Superior temporal gyrus (tissue), 1 donor: ENCODE measurements around the gene ZNF292.
"Not testable (repeated sequence)": the region's sequence is repeated elsewhere in the genome, so short reads cannot be mapped to it uniquely, and the experiment has no call there.

Experiments
- DNase-seq: peaks from one replicate; pipeline ENCODE4 v3.0.0-alpha.2; 2016; ENCODE audit errors: extremely low spot score

ZNF292 gene

GRCh38 chr6:87154993-87155841 lies at the start of gene ZNF292:
Gene ZNF292 (plus strand): TSS chr6:87155565. CDS start chr6:87155592, 27 bp downstream.
- peak; percentile 93 for DNase-seq

GRCh38 chr6:87105823-87106222 lies 49.5 kb upstream of the ZNF292 start:
- no peak for DNase-seq

DNA sequence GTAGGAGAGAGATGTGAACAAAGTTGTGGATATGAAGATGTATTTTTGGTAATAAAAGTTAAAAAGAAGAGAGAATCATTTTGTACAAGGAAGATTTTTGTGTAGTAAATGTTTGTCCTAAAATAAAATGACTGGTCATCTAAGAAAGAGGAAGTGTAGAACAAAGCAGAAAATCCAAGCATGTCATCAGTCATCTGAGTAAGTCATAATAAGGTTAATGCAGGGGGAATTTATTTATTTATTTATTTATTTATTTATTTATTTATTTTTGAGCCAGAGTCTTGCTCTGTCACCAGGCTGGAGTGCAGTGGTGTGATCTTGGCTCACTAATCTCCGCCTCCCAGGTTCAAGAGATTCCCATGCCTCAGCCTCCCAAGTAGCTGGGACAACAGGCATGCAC lies 44.7 kb upstream of the ZNF292 start:
- no peak for DNase-seq

GRCh38 chr6:87115402-87116135 lies 39.8 kb upstream of the ZNF292 start:
- no peak for DNase-seq

DNA sequence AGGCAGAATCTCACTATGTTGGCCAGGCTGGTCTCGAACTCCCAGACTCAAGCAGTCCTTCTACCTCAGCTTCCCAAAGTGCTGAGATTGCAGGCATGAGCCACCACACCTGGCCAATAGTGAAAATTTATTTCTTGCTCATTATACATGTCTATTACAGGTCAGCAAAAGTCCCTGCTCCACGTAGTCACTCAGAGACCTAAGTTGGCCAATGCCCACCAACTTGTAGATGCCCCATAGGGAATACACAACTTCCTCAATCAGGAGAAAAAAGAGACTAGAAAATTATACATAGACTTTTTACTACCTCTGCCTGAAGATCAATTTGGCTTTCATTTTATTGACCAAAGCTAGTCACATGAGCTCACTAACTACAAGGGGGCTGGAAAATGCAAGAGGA lies 38.4 kb upstream of the ZNF292 start:
- no peak for DNase-seq

GRCh38 chr6:87118054-87118453 lies 37.3 kb upstream of the ZNF292 start:
- no peak for DNase-seq

DNA sequence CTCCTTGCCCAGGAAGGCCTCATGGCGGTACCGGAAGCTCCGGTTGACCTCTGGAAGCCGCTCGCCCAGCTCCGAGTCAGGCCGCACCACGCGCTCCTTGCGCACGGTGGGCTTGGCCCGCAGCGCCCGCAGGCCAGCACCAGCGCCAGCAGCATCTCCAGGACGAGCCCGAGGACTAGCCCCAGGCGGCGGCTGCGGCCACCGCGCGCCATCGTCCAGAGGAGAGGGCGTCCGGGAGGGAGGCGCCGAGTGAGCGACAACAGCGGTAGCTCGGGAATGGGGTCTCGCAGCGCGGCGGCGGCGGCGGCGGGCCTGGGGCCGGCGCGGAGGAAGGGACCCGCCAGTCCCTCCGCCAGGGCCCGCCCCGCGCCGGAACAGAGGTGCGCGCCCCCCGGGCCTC lies 32.9 kb upstream of the ZNF292 start:
- no peak for DNase-seq

DNA sequence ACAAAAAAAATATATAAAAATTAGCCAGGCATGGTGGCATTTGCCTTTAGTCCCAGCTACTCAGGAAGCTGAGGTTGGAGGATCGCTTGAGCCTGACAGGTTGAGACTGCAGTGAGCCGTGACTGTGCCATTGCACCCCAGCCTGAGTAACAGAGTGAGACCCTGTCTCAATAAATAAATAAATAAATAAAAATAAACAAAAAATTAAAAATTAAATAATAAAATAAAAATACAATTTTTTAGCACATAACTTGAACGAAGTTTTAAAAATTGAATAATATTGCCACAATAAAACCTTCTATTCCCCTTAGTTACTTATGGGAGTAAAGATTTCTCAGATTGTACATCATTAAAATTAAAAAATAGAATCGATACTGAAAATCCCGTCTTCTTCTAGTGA lies 31.3 kb upstream of the ZNF292 start:
- no peak for DNase-seq

- DNase-seq = no peak
These were observed 28.9 kb upstream of the ZNF292 start for GRCh38 chr6:87126501-87126900.

DNA sequence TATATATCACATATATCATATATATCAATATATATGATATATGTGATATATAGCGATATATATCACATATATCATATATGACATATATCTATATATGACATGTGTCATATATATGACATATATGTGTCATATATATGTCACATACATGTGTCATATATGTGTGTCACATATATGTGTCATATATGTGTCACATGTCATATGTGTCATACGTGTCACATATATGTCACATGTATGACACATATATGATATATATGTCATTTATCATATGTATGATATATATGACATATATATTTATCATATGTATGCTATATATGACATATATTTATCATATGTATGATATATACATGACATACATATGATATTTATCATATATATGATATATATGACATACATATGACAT lies 27.6 kb upstream of the ZNF292 start:
- no peak for DNase-seq

- no peak for DNase-seq
These were observed 18.4 kb upstream of the ZNF292 start for GRCh38 chr6:87136963-87137362.

- DNase-seq = peak; percentile 60
These were observed 16.1 kb upstream of the ZNF292 start for GRCh38 chr6:87139236-87139635.

GRCh38 chr6:87139927-87140326 lies 15.4 kb upstream of the ZNF292 start:
- DNase-seq = not testable (repeated sequence)

- DNase-seq = peak; percentile 14
These were observed 9.0 kb upstream of the ZNF292 start for GRCh38 chr6:87146363-87146762.

- DNase-seq = peak; percentile 6
These were observed 5.0 kb upstream of the ZNF292 start for GRCh38 chr6:87150406-87150805.

DNA sequence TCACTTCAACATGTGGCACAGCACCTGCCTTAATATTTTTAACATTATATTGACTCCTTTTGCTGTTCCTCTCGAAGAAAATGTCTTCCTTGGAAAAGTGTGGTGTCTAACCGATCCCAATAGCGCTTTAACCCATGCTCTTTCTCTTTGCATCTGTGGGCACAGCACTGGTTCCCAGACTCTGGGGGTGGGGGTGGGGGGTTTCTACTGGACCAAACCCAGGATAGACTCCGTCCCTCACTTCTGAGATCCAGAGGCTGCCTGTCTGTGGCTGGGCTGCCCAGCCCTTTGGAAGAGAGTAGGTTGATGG lies 3.9 kb upstream of the ZNF292 start:
- no peak for DNase-seq

GRCh38 chr6:87151781-87152525 lies 3.4 kb upstream of the ZNF292 start:
- peak; percentile 71 for DNase-seq

GRCh38 chr6:87152526-87152955 lies 2.8 kb upstream of the ZNF292 start:
- no peak for DNase-seq

GRCh38 chr6:87154641-87154992 lies 748 bp upstream of the ZNF292 start:
- peak; percentile 80 for DNase-seq

DNA sequence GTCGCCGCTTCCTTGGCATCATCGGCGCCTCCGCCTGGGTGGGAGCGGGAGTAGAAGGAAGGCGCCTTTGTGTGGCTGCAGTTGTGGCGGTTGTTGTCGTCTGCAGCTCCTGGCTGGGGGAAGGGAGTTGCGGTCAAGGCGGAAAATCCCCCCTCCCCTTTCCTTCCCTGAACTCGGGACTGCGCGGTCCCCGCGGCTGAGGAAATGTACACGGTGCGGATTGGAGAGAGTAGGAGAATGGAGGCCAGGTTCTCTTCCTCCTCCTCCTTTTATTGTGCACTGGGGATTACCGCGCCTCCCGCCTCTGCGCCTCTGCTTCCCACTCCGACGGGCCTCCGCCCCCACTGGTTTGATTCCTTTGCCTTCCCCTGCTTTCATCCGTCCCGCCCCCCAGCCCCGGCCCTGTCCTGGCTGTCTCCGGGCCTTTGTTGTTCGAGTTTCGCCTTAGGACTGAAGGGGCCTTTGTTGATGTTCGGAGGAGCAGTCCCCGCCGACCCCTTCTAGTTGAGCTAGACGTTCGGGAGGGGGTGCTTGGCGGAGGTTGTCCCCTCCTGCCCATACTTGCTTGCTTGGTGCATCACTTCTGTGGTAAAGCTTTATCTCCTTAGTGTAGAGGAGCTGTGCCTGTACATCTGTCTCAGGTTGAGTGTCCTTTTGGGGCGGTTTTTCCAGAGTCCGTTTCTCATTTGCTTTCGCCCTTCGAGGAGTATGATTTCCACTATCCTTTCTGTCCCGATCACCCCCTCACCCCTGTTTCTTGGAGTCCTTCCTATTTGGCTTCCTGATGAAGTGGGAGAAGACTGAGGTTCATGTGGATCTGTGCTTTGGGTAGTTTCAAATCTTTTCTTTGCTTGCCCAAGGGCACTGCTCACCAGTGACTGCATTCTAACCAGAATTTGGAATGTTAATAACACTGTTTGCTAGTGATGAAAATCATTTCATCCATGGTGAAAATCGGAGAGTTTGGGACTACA lies 764 bp downstream of the ZNF292 start:
- DNase-seq = no peak

- not testable (repeated sequence) for DNase-seq
These were observed 2.2 kb downstream of the ZNF292 start for GRCh38 chr6:87157596-87157995.
